ENCODE measurements around the gene ELN.
"Not testable (repeated sequence)": the region's sequence is repeated elsewhere in the genome, so short reads cannot be mapped to it uniquely, and the experiment has no call there.

Gene ELN

DNA sequence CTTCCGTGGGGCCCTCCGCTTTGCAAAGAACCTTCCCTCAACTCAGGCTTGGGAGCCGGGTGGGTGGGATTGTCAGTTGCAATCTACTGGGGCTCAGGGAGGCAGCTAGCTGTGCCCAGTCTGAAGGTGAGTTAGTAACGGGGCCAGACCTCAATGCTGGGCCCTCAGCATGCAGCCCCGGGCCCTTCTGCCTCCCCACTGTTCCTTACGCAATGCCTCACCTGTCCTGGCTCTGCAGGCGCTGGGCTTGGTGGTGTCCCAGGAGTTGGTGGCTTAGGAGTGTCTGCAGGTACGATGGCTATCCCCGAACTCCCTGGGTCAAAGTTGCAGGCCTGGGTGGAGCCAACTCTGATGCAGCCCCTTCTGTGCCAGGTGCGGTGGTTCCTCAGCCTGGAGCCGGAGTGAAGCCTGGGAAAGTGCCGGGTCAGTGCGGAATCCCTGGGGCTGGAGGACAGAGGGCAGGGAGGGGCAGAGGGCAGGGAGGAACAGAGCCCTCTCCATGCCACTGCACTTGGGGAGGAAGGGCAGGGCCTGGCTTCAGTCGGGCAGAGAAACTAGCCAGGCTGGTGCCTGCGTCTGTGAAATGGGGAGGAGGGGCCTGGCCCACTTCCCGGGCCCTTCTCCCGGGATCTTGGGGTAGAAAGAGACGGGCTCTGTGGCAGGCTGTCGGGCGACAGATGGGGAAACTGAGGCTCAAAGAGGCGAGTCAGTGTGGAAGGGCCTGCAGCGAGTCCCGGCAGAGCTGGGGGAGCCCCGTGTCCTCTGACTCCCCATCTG is 15.0 kb downstream of the ELN start:
- DNase-seq (ENCODE audit: low spot score) = no peak

DNA sequence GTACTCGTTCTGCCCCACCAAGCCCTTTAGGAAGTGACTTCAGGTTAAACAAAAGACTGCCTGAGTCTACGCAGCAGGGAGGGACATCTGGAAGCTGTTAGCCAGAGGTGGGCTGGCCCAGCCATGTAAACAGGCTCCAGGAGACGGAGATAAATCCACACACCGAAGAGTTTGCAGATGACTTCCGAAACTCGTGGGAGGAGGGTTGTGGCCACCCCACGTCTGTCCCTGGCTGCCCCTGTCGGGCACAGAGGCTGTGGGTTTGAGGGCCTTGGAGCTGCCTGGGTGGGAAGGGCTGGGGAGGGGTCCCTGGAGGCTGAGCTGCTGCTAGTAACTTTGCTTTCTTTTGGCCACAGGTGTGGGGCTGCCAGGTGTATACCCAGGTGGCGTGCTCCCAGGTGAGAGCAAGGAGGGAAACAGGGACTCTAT is 15.6 kb downstream of the ELN start:
- no peak for DNase-seq (ENCODE audit: low spot score)

DNA sequence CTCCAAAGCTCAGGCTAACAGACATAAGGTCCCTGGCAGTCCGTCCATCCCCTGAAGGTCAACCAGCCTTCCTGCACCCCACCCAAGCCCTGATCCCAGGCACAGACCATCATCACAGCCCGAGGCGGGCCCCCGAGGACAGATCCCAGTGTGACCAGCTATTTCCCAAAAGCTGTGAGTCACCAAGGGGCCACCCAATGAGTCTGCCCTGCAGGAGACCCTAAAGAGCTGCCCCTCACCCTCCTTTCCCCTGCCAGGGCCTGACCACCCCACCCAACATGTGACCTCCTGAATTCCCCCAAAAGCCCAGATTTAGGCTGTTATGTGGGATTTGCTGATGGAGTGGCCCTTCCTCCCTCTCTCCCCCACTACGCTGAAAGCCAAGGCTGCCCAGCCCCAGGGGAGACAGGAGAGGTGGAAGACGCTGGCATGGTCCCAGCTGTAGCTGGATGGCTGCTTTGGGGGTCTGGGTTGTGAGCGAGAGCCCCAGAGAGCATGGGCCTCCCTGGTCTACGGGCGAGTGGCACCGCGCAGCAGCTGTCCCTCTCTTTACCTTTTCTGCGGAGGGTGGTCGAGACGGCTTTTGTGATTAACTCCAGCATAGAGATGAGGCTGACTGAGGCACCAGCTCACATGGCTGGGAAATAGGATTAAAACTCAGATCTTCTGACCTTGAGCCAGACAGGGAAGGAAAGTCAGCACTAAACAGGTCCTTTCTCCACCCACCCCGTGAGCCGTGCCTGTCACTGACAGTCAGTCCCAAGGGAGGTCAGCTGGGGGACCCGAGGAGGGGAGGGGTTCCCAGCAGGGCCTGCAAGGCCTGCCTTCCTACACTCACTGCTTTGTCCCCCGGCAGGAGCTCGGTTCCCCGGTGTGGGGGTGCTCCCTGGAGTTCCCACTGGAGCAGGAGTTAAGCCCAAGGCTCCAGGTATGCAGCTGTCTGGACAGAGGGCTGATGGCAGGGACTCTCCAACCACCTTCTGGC is 16.7 kb downstream of the ELN start:
- DNase-seq (ENCODE audit: low spot score) = no peak

DNA sequence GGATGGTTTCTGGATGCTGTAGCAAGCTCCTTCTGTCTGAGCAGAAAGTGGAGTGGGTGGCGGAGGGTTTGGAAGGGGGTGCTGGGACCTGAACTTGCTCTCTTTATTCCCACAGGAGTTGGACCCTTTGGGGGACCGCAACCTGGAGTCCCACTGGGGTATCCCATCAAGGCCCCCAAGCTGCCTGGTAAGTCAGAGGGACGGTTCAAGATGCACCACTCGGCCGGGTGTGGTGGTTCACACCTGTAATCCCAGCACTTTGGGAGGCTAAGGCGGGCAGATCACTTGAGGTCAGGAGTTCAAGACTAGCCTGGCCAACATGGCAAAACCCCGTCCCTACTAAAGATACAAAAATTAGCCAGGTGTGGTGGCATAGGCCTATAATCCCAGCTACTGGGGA is 18.6 kb downstream of the ELN start:
- not testable (repeated sequence) for DNase-seq (ENCODE audit: low spot score)

DNA sequence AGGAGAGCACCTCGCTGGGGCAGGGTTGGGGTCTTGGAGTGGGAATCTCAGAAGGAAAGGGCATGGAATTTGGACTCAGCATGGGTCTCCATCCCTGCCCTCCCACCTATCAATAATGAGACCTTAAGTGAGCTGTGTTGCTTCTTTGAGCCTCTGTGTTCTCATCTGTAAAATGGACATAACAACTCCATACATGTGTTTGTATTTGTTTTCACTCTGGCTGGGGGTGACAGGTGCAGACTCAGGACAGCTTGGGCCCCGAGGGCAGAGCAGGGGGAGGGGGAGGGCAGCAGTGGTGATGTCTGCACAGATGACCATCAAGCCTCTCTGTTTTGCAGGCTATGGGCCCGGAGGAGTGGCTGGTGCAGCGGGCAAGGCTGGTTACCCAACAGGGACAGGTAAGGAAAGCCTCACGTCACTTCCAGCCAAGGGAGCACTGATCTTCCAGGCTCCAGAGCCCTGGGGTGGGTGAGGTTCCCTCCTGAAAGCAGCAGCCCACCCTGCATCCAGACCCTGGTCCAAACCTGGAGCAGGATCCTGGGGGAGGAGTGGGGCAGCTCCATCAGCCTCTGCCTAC is 19.9 kb downstream of the ELN start:
- DNase-seq (ENCODE audit: low spot score) = no peak

DNA sequence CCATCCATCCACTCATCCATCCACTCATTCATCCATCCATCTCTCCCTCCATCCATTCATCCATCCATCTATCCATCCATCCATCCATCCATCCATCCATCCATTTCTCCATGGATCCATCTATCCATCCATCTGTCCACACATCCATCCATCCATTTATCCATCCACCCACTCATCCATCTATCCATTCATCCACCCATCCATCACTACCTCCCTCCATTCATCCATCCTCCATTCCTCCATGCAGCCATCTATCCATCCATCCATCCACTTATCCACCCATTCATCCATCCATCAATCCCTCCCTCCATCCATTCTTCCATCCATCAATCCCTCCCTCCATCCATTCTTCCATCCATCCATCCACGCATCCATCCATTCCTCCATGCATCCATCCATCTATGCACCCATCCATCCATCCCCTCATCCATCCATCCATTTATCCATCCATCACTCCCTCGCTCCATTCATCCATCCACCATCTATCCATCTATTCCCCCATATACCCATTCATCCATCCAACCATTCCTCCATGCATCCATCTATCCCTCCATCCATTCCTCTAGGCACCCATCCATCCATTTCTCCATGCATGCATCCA is 21.1 kb downstream of the ELN start:
- no peak for DNase-seq (ENCODE audit: low spot score)

DNA sequence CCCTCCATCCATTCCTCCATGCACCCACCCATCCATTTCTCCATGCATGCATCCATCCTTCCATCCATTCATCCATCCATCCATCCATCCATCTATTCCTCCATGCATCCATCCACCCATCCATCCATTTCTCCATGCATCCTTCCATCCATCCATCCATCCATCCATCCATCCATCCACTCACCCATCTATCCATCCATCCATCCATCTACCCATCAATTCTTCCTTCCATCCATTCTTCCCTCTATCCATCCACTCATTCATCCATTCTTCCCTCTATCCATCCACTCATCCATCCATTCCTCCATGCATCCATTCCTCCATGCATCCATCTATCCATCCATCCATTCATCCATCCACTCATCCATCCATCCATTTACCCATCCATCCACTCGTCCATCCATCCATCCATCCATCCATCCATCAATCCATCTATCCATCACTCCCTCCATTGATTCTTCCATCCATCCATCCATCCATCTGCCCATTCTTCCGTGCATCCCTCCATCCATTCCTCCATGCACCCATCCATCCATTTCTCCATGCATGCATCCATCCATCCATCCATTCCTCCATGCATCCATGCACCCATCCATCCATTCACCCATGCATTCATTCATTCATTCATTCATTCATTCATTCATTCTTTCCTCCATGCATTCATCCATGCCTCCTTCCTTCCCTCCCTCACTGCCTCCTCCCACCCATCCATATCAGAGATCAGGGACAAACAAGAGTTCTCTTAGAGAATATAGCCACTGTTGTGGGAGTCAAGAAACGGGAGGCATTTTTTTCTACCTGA is 22.2 kb downstream of the ELN start:
- no peak for DNase-seq (ENCODE audit: low spot score)

DNA sequence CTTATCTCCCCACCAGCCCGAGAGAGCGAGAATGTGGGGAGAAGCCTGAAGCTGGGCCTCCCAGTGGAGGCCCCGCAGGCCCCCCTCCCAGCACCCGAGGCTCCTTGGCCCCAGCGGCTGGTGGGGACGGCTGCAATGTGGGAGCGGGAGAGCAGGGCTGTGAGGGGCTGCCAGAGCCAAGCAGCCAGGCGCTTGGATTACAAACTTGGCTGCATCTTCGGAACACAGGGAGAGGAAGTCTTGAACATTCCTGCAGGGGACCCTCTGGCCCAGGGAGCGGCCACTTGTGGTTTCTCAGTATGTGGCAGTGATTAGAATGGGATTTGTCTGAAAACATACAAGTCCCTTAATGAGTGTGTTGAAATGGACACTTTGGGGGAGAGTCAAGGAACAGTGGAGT is 23.2 kb downstream of the ELN start:
- DNase-seq (ENCODE audit: low spot score) = no peak

DNA sequence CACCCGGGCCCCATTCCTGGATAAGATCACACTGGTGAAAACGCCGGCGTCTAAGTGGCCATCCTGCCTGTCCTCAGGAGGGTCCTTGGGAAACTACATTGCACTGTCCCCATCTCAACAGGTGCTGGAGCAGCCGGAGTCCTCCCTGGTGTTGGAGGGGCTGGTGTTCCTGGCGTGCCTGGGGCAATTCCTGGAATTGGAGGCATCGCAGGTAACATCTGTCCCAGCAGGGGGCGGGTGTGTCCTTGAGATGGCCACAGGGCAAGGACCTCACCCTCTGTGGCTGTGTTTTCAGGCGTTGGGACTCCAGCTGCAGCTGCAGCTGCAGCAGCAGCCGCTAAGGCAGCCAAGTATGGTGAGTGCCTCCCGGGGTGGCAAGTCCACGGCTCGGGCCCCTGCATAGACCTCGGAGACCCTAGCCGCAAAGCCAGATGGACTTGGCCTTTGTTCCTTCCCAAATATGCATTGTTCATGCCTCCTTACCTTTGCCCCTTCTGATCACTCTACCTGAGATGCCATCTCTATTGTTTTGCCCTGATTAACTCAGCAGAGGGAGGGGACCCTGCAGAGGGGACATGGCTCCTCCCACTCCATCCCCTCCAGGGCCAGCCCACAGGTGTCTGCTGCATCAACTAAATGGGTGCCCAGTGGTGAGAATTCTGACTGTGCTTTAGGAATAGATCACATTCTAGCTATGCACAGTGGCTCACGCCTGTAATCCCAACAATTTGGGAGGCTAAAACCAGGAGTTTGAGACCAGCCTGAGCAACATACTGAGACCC is 23.8 kb downstream of the ELN start:
- peak; percentile 79 for DNase-seq (ENCODE audit: low spot score)

DNA sequence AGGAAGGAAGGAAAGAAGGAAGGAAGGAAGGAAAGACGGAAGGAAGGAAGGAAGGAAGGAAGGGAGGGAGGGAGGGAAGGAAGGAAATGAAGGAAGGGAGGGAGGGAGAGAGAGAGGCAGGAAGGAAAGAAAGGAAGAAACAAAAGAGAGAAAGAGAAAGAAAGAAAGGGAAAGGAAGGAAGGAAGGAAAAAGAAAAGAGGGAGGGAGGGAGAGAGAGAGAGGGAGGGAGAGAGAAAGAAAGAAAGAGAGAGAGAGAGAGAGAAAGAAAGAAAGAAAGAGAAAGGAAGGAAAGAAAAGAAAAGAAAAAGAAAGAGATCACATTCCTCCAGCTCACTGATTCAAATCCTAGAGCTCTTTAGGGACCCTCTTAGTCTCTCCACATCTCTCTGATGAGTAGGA is 24.7 kb downstream of the ELN start:
- no peak for DNase-seq (ENCODE audit: low spot score)

DNA sequence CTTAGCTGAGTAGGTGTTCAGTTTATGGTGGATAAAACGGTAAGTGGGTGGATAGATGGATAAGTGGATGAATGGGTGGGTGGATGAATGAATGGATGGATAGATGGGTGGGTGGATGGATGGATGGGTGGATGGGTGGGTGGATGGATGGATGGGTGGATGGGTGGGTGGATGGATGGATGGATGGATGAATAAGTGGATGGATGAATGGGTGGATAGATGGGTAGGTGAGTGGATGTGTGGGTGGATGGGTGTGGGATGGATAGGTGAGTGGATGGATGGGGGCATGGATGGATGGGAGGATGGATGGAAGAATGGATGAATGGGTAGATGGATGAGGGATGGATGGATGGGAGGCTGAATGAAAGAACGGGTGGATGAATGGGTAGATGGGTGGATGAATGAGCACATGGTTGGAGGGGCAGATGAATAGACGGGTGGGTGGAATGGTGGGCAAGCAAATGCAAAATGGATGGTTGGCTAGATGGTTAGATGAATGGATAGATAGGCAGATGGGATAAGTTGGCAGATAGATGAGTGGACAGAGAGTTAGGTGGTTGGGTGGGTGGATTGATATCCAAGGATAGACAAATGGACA is 25.7 kb downstream of the ELN start:
- DNase-seq (ENCODE audit: low spot score) = no peak

DNA sequence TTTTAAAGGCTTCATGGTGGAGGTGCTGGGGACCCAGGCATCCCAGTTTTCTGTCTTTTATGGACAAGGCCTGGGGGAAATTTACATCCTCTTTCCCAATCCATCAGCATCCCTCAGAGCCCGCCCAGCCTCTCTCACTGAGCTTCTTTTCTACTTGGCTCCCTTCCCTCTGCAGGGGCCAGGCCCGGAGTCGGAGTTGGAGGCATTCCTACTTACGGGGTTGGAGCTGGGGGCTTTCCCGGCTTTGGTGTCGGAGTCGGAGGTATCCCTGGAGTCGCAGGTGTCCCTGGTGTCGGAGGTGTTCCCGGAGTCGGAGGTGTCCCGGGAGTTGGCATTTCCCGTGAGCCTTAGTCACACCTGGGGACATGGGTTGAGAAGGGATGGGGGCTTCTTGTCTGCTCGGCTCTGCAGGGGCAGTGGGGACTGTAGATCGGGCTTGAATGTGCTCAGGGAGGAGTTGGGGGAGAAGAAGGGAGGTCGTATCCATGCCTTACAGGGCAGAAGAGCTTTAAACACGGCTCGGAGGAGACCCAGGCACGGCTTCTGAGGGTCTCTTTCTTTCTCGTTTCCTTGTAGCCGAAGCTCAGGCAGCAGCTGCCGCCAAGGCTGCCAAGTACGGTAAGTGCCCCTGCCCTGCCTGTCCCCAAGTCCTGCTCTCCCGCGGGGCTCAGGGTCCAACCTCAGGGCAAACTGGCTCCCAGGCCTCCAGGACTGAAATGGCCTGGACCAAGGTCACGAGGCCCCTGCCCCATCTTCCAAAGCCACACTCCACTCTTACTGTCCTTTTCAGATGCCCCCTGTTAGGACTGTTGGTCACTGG is 28.3 kb downstream of the ELN start:
- DNase-seq (ENCODE audit: low spot score) = no peak

DNA sequence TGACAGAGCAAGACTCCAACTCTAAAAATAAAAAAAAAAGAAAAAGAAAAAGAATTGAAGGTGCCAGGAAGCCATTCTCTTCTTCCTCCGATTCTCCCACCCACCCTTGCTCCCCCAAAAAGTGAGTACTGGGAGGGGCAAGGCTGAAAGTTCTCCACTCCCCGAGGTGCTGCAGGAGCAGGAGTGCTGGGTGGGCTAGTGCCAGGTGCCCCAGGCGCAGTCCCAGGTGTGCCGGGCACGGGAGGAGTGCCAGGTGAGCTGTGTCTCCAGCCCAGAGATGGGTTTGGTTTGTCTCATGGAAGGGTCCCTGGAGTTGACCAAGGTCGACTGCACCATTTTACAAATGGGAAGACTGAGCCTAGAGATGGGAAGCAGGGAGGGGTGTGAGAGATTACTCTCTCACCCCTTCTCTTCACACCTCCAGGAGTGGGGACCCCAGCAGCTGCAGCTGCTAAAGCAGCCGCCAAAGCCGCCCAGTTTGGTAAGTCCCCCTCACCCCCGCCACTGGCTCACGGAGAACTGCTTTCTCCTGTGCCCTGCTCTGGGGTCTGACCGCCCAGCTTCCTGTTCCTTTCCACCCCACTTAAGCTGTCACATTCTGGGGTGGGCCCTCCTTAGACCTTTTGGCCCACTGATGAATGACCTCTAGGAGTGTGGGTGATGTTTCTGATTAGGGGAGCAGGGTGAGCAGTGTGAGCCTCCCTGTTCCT is 29.4 kb downstream of the ELN start:
- DNase-seq (ENCODE audit: low spot score) = no peak

DNA sequence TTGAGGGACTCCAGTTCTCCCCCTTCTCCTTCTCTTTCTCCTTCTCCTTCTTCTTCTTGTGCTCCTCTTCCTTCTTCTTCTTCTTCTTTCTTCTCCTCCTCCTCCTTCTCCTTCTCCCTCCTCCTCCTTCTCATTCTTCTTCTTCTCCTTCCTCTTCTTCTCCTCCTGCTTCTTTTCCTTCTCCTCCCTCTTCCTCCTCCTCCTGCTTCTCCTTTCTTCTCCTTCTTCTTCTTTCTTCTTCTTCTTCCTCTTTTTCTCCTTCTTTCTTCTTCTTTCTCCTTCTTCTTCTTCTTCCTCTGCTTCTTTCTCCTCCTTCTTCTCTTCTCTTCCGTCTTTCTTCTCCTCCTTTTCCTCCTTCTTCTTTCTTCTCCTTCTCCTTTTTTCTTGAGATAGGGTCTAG is 30.0 kb downstream of the ELN start:
- DNase-seq (ENCODE audit: low spot score) = no peak

DNA sequence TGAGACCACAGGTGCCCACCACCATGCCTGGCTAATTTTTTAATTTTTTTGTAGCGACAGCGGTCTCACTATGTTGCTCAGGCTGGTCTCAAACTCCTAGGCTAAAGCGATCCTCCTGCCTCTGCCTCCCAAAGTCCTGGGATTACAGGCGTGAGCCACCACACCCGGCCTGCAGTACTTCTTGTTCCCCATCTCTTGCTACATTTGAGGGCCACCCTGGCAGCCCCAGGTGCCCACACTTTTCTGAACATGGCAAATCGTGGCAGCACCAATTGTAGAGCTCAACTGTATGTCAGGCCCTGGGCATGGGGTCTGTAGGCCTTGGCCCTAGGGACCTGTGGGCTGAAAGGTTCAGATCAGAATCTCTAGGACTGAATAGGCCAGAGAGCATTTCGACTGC is 30.5 kb downstream of the ELN start:
- DNase-seq (ENCODE audit: low spot score) = no peak

DNA sequence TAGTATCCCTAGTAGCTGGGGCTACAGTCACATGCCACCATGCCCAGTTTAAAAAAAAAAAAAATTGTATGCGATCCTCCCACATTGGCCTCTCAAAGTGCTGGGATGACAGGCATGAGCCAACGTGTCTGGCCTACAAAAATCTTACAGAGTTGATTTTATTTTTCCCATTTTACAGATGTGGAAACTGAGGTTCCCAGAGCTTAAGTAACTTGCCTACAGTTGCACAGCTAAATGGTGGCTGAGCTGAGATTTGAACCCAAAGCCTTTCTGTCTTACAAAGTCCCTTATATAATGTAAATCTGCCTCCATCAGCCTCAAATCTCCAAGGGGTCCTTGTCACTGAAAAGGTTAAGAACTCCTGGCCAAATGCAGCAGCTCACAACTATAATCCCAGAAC is 31.1 kb downstream of the ELN start:
- DNase-seq (ENCODE audit: low spot score) = no peak

DNA sequence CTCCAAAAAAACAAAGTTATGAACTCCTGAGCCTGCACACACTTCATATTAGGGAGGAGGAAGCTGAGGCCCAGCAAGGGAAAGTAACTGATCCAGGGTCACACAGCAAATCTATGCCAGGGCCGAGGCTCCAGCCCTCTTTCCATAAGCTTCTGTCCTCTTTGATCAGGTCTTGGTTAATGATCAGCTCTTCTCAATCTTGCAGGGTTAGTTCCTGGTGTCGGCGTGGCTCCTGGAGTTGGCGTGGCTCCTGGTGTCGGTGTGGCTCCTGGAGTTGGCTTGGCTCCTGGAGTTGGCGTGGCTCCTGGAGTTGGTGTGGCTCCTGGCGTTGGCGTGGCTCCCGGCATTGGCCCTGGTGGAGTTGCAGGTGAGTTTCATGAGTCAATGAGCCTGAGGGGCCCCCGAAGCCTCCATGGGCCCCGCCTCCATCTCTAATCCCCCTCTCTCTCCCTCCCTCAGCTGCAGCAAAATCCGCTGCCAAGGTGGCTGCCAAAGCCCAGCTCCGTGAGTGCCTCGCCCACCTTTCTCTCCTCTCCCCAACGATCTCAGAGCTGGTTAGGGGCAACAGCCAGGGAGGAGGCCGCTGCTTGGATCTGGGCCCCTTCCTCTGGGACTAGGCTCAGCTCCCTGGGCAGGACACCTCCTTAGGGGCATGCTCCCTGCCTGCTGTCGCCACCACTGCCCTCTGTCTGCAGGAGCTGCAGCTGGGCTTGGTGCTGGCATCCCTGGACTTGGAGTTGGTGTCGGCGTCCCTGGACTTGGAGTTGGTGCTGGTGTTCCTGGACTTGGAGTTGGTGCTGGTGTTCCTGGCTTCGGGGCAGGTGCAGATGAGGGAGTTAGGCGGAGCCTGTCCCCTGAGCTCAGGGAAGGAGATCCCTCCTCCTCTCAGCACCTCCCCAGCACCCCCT is 32.0 kb downstream of the ELN start:
- no peak for DNase-seq (ENCODE audit: low spot score)

All from SW480 (cell line).